GM19395 (cell line): Measurements from ENCODE around the gene ZNF234.
A peak's percentile ranks its signal among the peaks of the same experiment; 100 is the strongest.
"Not testable (repeated sequence)": the region's sequence is repeated elsewhere in the genome, so short reads cannot be mapped to it uniquely, and the experiment has no call there.

Source experiments
- ATAC-seq: cut with Tn5 transposase; IDR thresholded peaks from one replicate; pipeline ENCODE4 v1.9.1; 2021; ENCODE audit warnings: mild to moderate bottlenecking, moderate library complexity; ENCODE audit not compliant: unreplicated experiment

ZNF234 gene

GRCh38 chr19:44141191-44142058, at the start of gene ZNF234:
TSS of gene ZNF234 (plus strand) at chr19:44141554. CDS start at chr19:44144633, 3,079 bp downstream.
- ATAC-seq = peak; percentile 84

- no peak for ATAC-seq
Measured at GRCh38 chr19:44092108-44092507, 49.2 kb upstream of the ZNF234 start.

- peak; percentile 90 for ATAC-seq
Measured at GRCh38 chr19:44093931-44094765, 47.2 kb upstream of the ZNF234 start, which contains the start of gene ZNF224. TSS of gene ZNF224 (plus strand) at chr19:44094361. CDS start at chr19:44097874, 3,513 bp downstream.

- ATAC-seq = no peak
Measured at GRCh38 chr19:44107751-44108150, 33.6 kb upstream of the ZNF234 start.

- no peak for ATAC-seq
Measured at GRCh38 chr19:44109458-44109857, 31.9 kb upstream of the ZNF234 start.

GRCh38 chr19:44111910-44112463, 29.4 kb upstream of the ZNF234 start:
- no peak for ATAC-seq

GRCh38 chr19:44112802-44113137, 28.6 kb upstream of the ZNF234 start:
- ATAC-seq = peak; percentile 28

- peak; percentile 87 for ATAC-seq
Measured at GRCh38 chr19:44113138-44113783, 28.1 kb upstream of the ZNF234 start, which contains the start of gene ZNF225. TSS of gene ZNF225 (plus strand) at chr19:44113399. CDS start at chr19:44115828, 2,429 bp downstream.

GRCh38 chr19:44113784-44114390, 27.5 kb upstream of the ZNF234 start:
- no peak for ATAC-seq

GRCh38 chr19:44121162-44121561, 20.2 kb upstream of the ZNF234 start:
- not testable (repeated sequence) for ATAC-seq

GRCh38 chr19:44131955-44132354, 9.4 kb upstream of the ZNF234 start:
- ATAC-seq = no peak

GRCh38 chr19:44142059-44142433, 692 bp downstream of the ZNF234 start:
- ATAC-seq = no peak

- ATAC-seq = no peak
Measured at GRCh38 chr19:44149776-44150175, 8.4 kb downstream of the ZNF234 start.

GRCh38 chr19:44151491-44151890, 10.1 kb downstream of the ZNF234 start:
- ATAC-seq = no peak

- ATAC-seq = no peak
Measured at GRCh38 chr19:44156475-44156874, 15.1 kb downstream of the ZNF234 start.

GRCh38 chr19:44163789-44164188, 22.4 kb downstream of the ZNF234 start:
- ATAC-seq = no peak

- no peak for ATAC-seq
Measured at GRCh38 chr19:44164327-44164672, 22.9 kb downstream of the ZNF234 start.

GRCh38 chr19:44164673-44165512, 23.5 kb downstream of the ZNF234 start, which contains the start of gene ZNF226:
TSS of gene ZNF226 (plus strand) at chr19:44165100. CDS start at chr19:44170081, 4,981 bp downstream.
- ATAC-seq = peak; percentile 92

- not testable (repeated sequence) for ATAC-seq
Measured at GRCh38 chr19:44170660-44171059, 29.3 kb downstream of the ZNF234 start.
